Endothelial cell of umbilical vein (primary cell): ENCODE results near the gene LRRC23.

Experiments
- CTCF ChIP-seq, 2 donors: IDR thresholded peaks; 1 replicate in 1 of 2; 2 replicates in 1 of 2; pipeline ENCODE4 v1.5.1; 2011; ENCODE audit warnings: low read length in 2 of 2, mild to moderate bottlenecking in 2 of 2, moderate library complexity in 2 of 2, control low read depth in 1 of 2, inconsistent platforms in 1 of 2, low read depth in 1 of 2; ENCODE audit not compliant: insufficient read depth in 1 of 2; ENCODE audit errors: extremely low read depth in 1 of 2
- EZH2 ChIP-seq: IDR thresholded peaks from 2 replicates; pipeline ENCODE4 v1.6.1; 2012; ENCODE audit warnings: borderline replicate concordance, low read depth, mild to moderate bottlenecking, moderate library complexity, low read length, inconsistent platforms; ENCODE audit not compliant: severe bottlenecking
- FOS ChIP-seq: IDR thresholded peaks from 2 replicates; pipeline ENCODE4 v1.6.1; 2011; ENCODE audit warnings: mild to moderate bottlenecking, low read length, moderate library complexity, borderline replicate concordance; ENCODE audit not compliant: insufficient read depth
- GATA2 ChIP-seq: IDR thresholded peaks from 2 replicates; pipeline ENCODE4 v1.7.0; 2011; ENCODE audit warnings: low read depth, mild to moderate bottlenecking, moderate library complexity, mixed read lengths, low read length; ENCODE audit not compliant: insufficient read length, insufficient read depth
- JUN ChIP-seq: IDR thresholded peaks from 2 replicates; pipeline ENCODE4 v1.6.1; 2011; ENCODE audit warnings: borderline replicate concordance, low read depth; ENCODE audit not compliant: insufficient read length, insufficient read depth
- MYC ChIP-seq: IDR thresholded peaks from one replicate; pipeline ENCODE4 v1.6.1; 2011; ENCODE audit warnings: mild to moderate bottlenecking, low read depth, low read length
- POLR2A ChIP-seq: IDR thresholded peaks from 2 replicates; pipeline ENCODE4 v1.6.1; 2012; ENCODE audit warnings: low read depth, mild to moderate bottlenecking, control low read depth, low read length
- POLR2AphosphoS5 ChIP-seq: IDR thresholded peaks from 2 replicates; pipeline ENCODE4 v1.6.1; 2012; ENCODE audit warnings: low read depth, mild to moderate bottlenecking, control low read depth, low read length, moderate library complexity; ENCODE audit not compliant: insufficient read depth
- TF ChIP-seq, protein P1 (sequence below): IDR thresholded peaks from 2 replicates; pipeline ENCODE4 v1.6.1; 2011; ENCODE audit not compliant: insufficient read depth, insufficient read length

- TF ChIP-seq CTCF (IDR thresholded peaks at IDR 0.05; ENCODE audit: extremely low read depth in 1 of 2, insufficient read depth in 1 of 2, low read depth in 1 of 2, low read length in 2 of 2) (no peak), EZH2 (no peak), POLR2AphosphoS5 (no peak), POLR2A (no peak), JUN (no peak), MYC (no peak), FOS (no peak), GATA2 (no peak)
- TF ChIP-seq, protein P1, sequence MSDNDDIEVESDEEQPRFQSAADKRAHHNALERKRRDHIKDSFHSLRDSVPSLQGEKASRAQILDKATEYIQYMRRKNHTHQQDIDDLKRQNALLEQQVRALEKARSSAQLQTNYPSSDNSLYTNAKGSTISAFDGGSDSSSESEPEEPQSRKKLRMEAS = no peak
Observed at GRCh38 chr12:6887460-6887859, 17.2 kb upstream of the LRRC23 start.
